Stimulated activated CD4-positive, alpha-beta T cell treated with anti-CD3 and anti-CD28 coated beads, Interleukin-12 subunit alpha, Interleukin-12 subunit beta, amount 100 ng/mL, for 48 hours (primary cell): ENCODE results near the gene DUSP12.

Experiments used
- DNase-seq, 3 donors: peaks; one replicate each; pipeline ENCODE4 v3.0.0-alpha.2; 2020; ENCODE audit warnings: low read depth in 2 of 3, low spot score in 1 of 3

Gene DUSP12

GRCh38 chr1:161727256-161727924 is 22.2 kb upstream of the DUSP12 start:
- DNase-seq: no peak

- no peak for DNase-seq
These were observed 21.0 kb upstream of the DUSP12 start for GRCh38 chr1:161728376-161729226.

- DNase-seq: peak in 1 of 3 donors; percentile 55
These were observed 19.5 kb upstream of the DUSP12 start for GRCh38 chr1:161730050-161730564.

- DNase-seq: no peak
These were observed 18.3 kb upstream of the DUSP12 start for GRCh38 chr1:161731241-161731640.

- no peak for DNase-seq
These were observed 17.4 kb upstream of the DUSP12 start for GRCh38 chr1:161731981-161732718.

GRCh38 chr1:161733526-161733925 is 16.1 kb upstream of the DUSP12 start:
- no peak for DNase-seq

- DNase-seq: no peak
These were observed 13.7 kb upstream of the DUSP12 start for GRCh38 chr1:161735837-161736236.

- DNase-seq: no peak
These were observed 13.1 kb upstream of the DUSP12 start for GRCh38 chr1:161736335-161736969.

- DNase-seq: no peak
These were observed 12.0 kb upstream of the DUSP12 start for GRCh38 chr1:161737625-161738024.

GRCh38 chr1:161738627-161739287 is 10.8 kb upstream of the DUSP12 start:
- no peak for DNase-seq

GRCh38 chr1:161739865-161740566 is 9.6 kb upstream of the DUSP12 start:
- DNase-seq: no peak

GRCh38 chr1:161740921-161741320 is 8.7 kb upstream of the DUSP12 start:
- DNase-seq: no peak

- no peak for DNase-seq
These were observed 6.4 kb upstream of the DUSP12 start for GRCh38 chr1:161743231-161743630.

- no peak for DNase-seq
These were observed 1.8 kb upstream of the DUSP12 start for GRCh38 chr1:161747801-161748200.

GRCh38 chr1:161763522-161764098 is 14.0 kb downstream of the DUSP12 start:
- peak in 1 of 3 donors; percentile 13 for DNase-seq

- DNase-seq: peak; percentile 70 to 74 (median 72)
These were observed 16.8 kb downstream of the DUSP12 start, which contains the start of gene ATF6 for GRCh38 chr1:161766102-161766981. ATF6 (plus strand) TSS chr1:161766320; CDS start chr1:161766361, 41 bp downstream.

- no peak for DNase-seq
These were observed 18.9 kb downstream of the DUSP12 start for GRCh38 chr1:161768461-161768860.

- DNase-seq: no peak
These were observed 19.5 kb downstream of the DUSP12 start for GRCh38 chr1:161768986-161769672.
